H1 (cell line): ENCODE results near the gene BAK1. TPM values are rescaled to one million over a fixed set of nuclear protein-coding genes. Genes with fewer than 3 reads are reported as not detected.

Experiments used
- BRCA1 ChIP-seq: IDR thresholded peaks from 2 replicates; pipeline ENCODE4 v1.6.1; 2012; ENCODE audit warnings: low read depth, low read length, improper control_type of control experiment
- E2F6 ChIP-seq: IDR thresholded peaks from 2 replicates; pipeline ENCODE4 v1.6.1; 2012; ENCODE audit warnings: inconsistent platforms
- PHF8 ChIP-seq: fragments of 200-600 bp; sonication (generic); conservative IDR thresholded peaks from 2 replicates; pipeline ENCODE4 v1.7.1; 2012; ENCODE audit warnings: low read depth, mild to moderate bottlenecking, inconsistent platforms, low read length, moderate library complexity
- RBBP5 ChIP-seq: IDR thresholded peaks from 2 replicates; pipeline ENCODE4 v1.7.1; 2012; ENCODE audit warnings: low read depth, mild to moderate bottlenecking, inconsistent platforms, low read length, moderate library complexity, borderline replicate concordance
- polyA plus RNA-seq, 7 experiments: library from polyadenylated mRNA; depleted of rRNA in 3 of 7; stranded (reverse) in 5 of 7; unstranded in 2 of 7; fragments of >200 nt in 5 of 7; fragments of 200-250 nt in 2 of 7; gene quantifications; 1 replicate in 5 of 7; 2 replicates in 1 of 7; 4 replicates in 1 of 7; pipeline versions ENCODE4 v1.2.1 to v1.2.3, GENCODE V29; 2011 to 2013; ENCODE audit warnings: missing spikeins in 2 of 7, mixed read lengths in 2 of 7
- total RNA-seq: library from RNA; stranded (reverse); fragmentation: NEBNext Ultra II Directional; extraction: Animal tissue kit (Norgen Biotek cat#: 25700); gene quantifications from 2 replicates; pipeline ENCODE4 v1.2.1, GENCODE V29; 2021
- TF ChIP-seq, protein P1 (sequence below): fragments of 300-600 bp; sonication (generic); IDR thresholded peaks from 2 replicates; pipeline ENCODE4 v1.7.1; 2012; ENCODE audit warnings: low read length, moderate library complexity, mild to moderate bottlenecking, inconsistent platforms; ENCODE audit not compliant: insufficient replicate concordance

Gene BAK1
- total and polyA plus RNA-seq, 2 of the 8 experiments (the other 6 are each of a cell fraction or from before 2014, with no cell fraction given): 43.3 to 43.4 TPM

GRCh38 chr6:33547499-33547898 lies 32.6 kb downstream of the BAK1 start (continued):
- TF ChIP-seq RBBP5 (no peak), E2F6 (no peak), PHF8 (no peak), BRCA1 (no peak)
- TF ChIP-seq, protein P1, sequence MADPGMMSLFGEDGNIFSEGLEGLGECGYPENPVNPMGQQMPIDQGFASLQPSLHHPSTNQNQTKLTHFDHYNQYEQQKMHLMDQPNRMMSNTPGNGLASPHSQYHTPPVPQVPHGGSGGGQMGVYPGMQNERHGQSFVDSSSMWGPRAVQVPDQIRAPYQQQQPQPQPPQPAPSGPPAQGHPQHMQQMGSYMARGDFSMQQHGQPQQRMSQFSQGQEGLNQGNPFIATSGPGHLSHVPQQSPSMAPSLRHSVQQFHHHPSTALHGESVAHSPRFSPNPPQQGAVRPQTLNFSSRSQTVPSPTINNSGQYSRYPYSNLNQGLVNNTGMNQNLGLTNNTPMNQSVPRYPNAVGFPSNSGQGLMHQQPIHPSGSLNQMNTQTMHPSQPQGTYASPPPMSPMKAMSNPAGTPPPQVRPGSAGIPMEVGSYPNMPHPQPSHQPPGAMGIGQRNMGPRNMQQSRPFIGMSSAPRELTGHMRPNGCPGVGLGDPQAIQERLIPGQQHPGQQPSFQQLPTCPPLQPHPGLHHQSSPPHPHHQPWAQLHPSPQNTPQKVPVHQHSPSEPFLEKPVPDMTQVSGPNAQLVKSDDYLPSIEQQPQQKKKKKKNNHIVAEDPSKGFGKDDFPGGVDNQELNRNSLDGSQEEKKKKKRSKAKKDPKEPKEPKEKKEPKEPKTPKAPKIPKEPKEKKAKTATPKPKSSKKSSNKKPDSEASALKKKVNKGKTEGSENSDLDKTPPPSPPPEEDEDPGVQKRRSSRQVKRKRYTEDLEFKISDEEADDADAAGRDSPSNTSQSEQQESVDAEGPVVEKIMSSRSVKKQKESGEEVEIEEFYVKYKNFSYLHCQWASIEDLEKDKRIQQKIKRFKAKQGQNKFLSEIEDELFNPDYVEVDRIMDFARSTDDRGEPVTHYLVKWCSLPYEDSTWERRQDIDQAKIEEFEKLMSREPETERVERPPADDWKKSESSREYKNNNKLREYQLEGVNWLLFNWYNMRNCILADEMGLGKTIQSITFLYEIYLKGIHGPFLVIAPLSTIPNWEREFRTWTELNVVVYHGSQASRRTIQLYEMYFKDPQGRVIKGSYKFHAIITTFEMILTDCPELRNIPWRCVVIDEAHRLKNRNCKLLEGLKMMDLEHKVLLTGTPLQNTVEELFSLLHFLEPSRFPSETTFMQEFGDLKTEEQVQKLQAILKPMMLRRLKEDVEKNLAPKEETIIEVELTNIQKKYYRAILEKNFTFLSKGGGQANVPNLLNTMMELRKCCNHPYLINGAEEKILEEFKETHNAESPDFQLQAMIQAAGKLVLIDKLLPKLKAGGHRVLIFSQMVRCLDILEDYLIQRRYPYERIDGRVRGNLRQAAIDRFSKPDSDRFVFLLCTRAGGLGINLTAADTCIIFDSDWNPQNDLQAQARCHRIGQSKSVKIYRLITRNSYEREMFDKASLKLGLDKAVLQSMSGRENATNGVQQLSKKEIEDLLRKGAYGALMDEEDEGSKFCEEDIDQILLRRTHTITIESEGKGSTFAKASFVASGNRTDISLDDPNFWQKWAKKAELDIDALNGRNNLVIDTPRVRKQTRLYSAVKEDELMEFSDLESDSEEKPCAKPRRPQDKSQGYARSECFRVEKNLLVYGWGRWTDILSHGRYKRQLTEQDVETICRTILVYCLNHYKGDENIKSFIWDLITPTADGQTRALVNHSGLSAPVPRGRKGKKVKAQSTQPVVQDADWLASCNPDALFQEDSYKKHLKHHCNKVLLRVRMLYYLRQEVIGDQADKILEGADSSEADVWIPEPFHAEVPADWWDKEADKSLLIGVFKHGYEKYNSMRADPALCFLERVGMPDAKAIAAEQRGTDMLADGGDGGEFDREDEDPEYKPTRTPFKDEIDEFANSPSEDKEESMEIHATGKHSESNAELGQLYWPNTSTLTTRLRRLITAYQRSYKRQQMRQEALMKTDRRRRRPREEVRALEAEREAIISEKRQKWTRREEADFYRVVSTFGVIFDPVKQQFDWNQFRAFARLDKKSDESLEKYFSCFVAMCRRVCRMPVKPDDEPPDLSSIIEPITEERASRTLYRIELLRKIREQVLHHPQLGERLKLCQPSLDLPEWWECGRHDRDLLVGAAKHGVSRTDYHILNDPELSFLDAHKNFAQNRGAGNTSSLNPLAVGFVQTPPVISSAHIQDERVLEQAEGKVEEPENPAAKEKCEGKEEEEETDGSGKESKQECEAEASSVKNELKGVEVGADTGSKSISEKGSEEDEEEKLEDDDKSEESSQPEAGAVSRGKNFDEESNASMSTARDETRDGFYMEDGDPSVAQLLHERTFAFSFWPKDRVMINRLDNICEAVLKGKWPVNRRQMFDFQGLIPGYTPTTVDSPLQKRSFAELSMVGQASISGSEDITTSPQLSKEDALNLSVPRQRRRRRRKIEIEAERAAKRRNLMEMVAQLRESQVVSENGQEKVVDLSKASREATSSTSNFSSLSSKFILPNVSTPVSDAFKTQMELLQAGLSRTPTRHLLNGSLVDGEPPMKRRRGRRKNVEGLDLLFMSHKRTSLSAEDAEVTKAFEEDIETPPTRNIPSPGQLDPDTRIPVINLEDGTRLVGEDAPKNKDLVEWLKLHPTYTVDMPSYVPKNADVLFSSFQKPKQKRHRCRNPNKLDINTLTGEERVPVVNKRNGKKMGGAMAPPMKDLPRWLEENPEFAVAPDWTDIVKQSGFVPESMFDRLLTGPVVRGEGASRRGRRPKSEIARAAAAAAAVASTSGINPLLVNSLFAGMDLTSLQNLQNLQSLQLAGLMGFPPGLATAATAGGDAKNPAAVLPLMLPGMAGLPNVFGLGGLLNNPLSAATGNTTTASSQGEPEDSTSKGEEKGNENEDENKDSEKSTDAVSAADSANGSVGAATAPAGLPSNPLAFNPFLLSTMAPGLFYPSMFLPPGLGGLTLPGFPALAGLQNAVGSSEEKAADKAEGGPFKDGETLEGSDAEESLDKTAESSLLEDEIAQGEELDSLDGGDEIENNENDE: no peak
